HCT116 (cell line): Measurements from ENCODE around the gene TMEM44. TPM values are rescaled to one million over a fixed set of nuclear protein-coding genes. Genes with fewer than 3 reads are reported as not detected.

ENCODE experiments used
- ATAC-seq: fragments of 200-7000 bp; cut with Tn5 transposase; 2 replicates; pipeline ENCODE4 v1.9.1; 2020; ENCODE audit warnings: mild to moderate bottlenecking, moderate library complexity
- BruUV-seq: library from RNA; stranded (reverse); fragments of 400-500 nt; replicated peaks from 2 replicates; lab custom pipeline; 2021; lab: Mats Ljungman, UMichigan
- CTCF ChIA-PET: fragments of 300-600 bp; sonication (Branson Sonifier 250); formaldehyde crosslinking; loops from one replicate; lab custom pipeline; 2021; ENCODE audit warnings: antibody characterized with exemption; lab: Charles Lee
- POLR2A ChIA-PET: fragments of 300-600, 350-600 bp; sonication (Branson Sonifier 250); formaldehyde crosslinking; loops from one replicate; lab custom pipeline; 2021; ENCODE audit warnings: antibody characterized with exemption; lab: Charles Lee
- RAD21 ChIA-PET, 2 experiments: fragments of 300-600 bp; sonication (Branson Sonifier 250); formaldehyde crosslinking; loops; one replicate each; lab custom pipeline; 2023; ENCODE audit warnings: low total read pairs in 2 of 2; ENCODE audit not compliant: uncharacterized antibody in 2 of 2, unreplicated experiment in 2 of 2, low non-redundant PET in 1 of 2; lab: Charles Lee
- DNase-seq: peaks from one replicate; pipeline ENCODE4 v3.0.0-alpha.2; 2010; ENCODE audit warnings: low read depth, low spot score
- H2AFZ ChIP-seq: fragments of 200-600 bp; shearing (Covaris generic), sonication (generic); 2 replicates; pipeline ENCODE4 v1.6.1; 2017; ENCODE audit warnings: low read depth, mixed run types, mixed read lengths, antibody characterized with exemption, low read length; ENCODE audit not compliant: poor library complexity, severe bottlenecking
- H3K27ac ChIP-seq: 2 replicates; pipeline ENCODE4 v1.5.1; 2012; ENCODE audit warnings: low read depth, low read length
- H3K27me3 ChIP-seq: fragments of 200-600 bp; sonication (generic); 2 replicates; pipeline ENCODE4 v1.6.1; 2016; ENCODE audit warnings: mixed run types, low read length, mixed read lengths; ENCODE audit not compliant: insufficient read depth
- H3K36me3 ChIP-seq, 2 experiments: fragments of 200-500 bp in 1 of 2; fragments of 200-600 bp in 1 of 2; sonication (Bioruptor generic) in 1 of 2; sonication (generic) in 1 of 2; 2 replicates each; pipeline versions ENCODE4 v1.5.1 to v1.6.1; 2014 to 2016; ENCODE audit warnings: low read length in 2 of 2, inconsistent platforms in 1 of 2, mixed read lengths in 1 of 2, mixed run types in 1 of 2; ENCODE audit not compliant: insufficient read depth in 2 of 2, control insufficient read depth in 1 of 2
- H3K4me1 ChIP-seq, 2 experiments: fragments of 200-600 bp in 1 of 2; sonication (generic) in 1 of 2; 2 replicates each; pipeline versions ENCODE4 v1.5.1 to v1.6.1; 2012 to 2017; ENCODE audit warnings: low read length in 2 of 2, inconsistent platforms in 1 of 2, mild to moderate bottlenecking in 1 of 2, mixed read lengths in 1 of 2, mixed run types in 1 of 2, moderate library complexity in 1 of 2; ENCODE audit not compliant: insufficient read depth in 2 of 2, control insufficient read depth in 1 of 2
- H3K4me2 ChIP-seq: fragments of 200-600 bp; sonication (generic); 2 replicates; pipeline ENCODE4 v1.6.1; 2017; ENCODE audit warnings: mixed run types, low read length, mixed read lengths
- H3K4me3 ChIP-seq, 2 experiments: fragments of 200-600 bp in 1 of 2; sonication (generic) in 1 of 2; replicated peaks in 1 of 2; 2 replicates each; pipeline ENCODE4 v1.5.1; 2011 to 2016; ENCODE audit warnings: low read length in 2 of 2, control low read depth in 1 of 2, low read depth in 1 of 2, mild to moderate bottlenecking in 1 of 2, mixed read lengths in 1 of 2, mixed run types in 1 of 2
- H3K79me2 ChIP-seq: fragments of 200-600 bp; sonication (generic); 2 replicates; pipeline ENCODE4 v1.6.1; 2017; ENCODE audit warnings: mild to moderate bottlenecking, mixed run types, low read length, moderate library complexity, mixed read lengths; ENCODE audit not compliant: insufficient read depth
- H3K9ac ChIP-seq: fragments of 200-600 bp; sonication (generic); 2 replicates; pipeline ENCODE4 v1.6.1; 2016; ENCODE audit warnings: low read length, mixed read lengths
- H3K9me2 ChIP-seq: fragments of 200-600 bp; sonication (generic), shearing (Covaris generic); 2 replicates; pipeline ENCODE4 v1.6.1; 2017; ENCODE audit warnings: mixed run types, mild to moderate bottlenecking, moderate library complexity; ENCODE audit not compliant: insufficient read depth
- H3K9me3 ChIP-seq, 2 experiments: fragments of 200-500 bp in 1 of 2; fragments of 200-600 bp in 1 of 2; sonication (Bioruptor generic) in 1 of 2; sonication (generic) in 1 of 2; 2 replicates each; pipeline ENCODE4 v1.6.1; 2014 to 2017; ENCODE audit warnings: low read length in 2 of 2, mixed read lengths in 2 of 2, inconsistent platforms in 1 of 2, low read depth in 1 of 2, mild to moderate bottlenecking in 1 of 2, mixed run types in 1 of 2, moderate library complexity in 1 of 2; ENCODE audit not compliant: control insufficient read depth in 1 of 2, insufficient read depth in 1 of 2
- H4K20me1 ChIP-seq: fragments of 200-600 bp; sonication (generic), shearing (Covaris generic); 2 replicates; pipeline ENCODE4 v1.6.1; 2017; ENCODE audit warnings: mixed run types, mild to moderate bottlenecking, moderate library complexity; ENCODE audit not compliant: insufficient read depth
- CTCF ChIP-seq, 3 experiments: fragments of 200-600 bp in 1 of 3; sonication (generic) in 1 of 3; IDR thresholded peaks in 2 of 3; conservative IDR thresholded peaks in 1 of 3; 2 replicates each; pipeline ENCODE4 v1.5.1; 2012 to 2017; ENCODE audit warnings: low read depth in 2 of 3, low read length in 2 of 3, antibody characterized with exemption in 1 of 3, borderline replicate concordance in 1 of 3, control low read depth in 1 of 3, mild to moderate bottlenecking in 1 of 3, mixed read lengths in 1 of 3, mixed run types in 1 of 3, moderate library complexity in 1 of 3; ENCODE audit not compliant: insufficient read depth in 1 of 3
- ELF1 ChIP-seq: IDR thresholded peaks from 2 replicates; pipeline ENCODE4 v1.6.1; 2012; ENCODE audit warnings: low read depth, borderline replicate concordance
- EZH2phosphoT487 ChIP-seq: fragments of 200-600 bp; IDR thresholded peaks from 2 replicates; pipeline ENCODE4 v1.6.1; 2018; ENCODE audit warnings: antibody characterized with exemption, borderline replicate concordance
- FOSL1 ChIP-seq: IDR thresholded peaks from 2 replicates; pipeline ENCODE4 v1.6.1; 2012; ENCODE audit warnings: low read depth
- JUND ChIP-seq: IDR thresholded peaks from 2 replicates; pipeline ENCODE4 v1.6.1; 2012
- MAX ChIP-seq: IDR thresholded peaks from 2 replicates; pipeline ENCODE4 v1.6.1; 2012
- RAD21 ChIP-seq: IDR thresholded peaks from 2 replicates; pipeline ENCODE4 v1.6.1; 2012; ENCODE audit warnings: low read depth, mild to moderate bottlenecking
- REST ChIP-seq: IDR thresholded peaks from 2 replicates; pipeline ENCODE4 v1.6.1; 2012; ENCODE audit warnings: low read depth
- SP1 ChIP-seq: IDR thresholded peaks from 2 replicates; pipeline ENCODE4 v1.6.1; 2012; ENCODE audit warnings: low read depth
- SRF ChIP-seq: IDR thresholded peaks from 2 replicates; pipeline ENCODE4 v1.6.1; 2012; ENCODE audit warnings: low read depth
- ZNF274 ChIP-seq: fragments of 200-500 bp; sonication (Bioruptor generic); IDR thresholded peaks from 2 replicates; pipeline ENCODE4 v1.6.1; 2014; ENCODE audit warnings: mild to moderate bottlenecking, low read depth, low read length, inconsistent platforms
- intact Hi-C: fragments of 100-400 bp; cut with micrococcal nuclease; formaldehyde crosslinking; loops from 2 replicates; pipeline ENCODE4 v1.10.0; 2022
- total RNA-seq: library from RNA; stranded (reverse); gene quantifications from one replicate; pipeline ENCODE4 v1.2.1, GENCODE V29; 2021; ENCODE audit not compliant: unreplicated experiment

TMEM44 gene
- total RNA-seq, 1 experiment from 2014 or later = 30.3 TPM

GRCh38 chr3:194575484-194576210 is 57.6 kb downstream of the TMEM44 start:
- BruUV-seq = no TSS peak
- ATAC-seq = peak; percentile 51
- Histone ChIP-seq H3K36me3 (no peaks in the 10 kb centered on the region), H3K4me2 (peak overlapping the region; percentile 40; the same call in 1 of the 2 replicates), H3K9me3 (no peaks in the 10 kb centered on the region), H3K27ac (no peak overlapping the region), H3K9ac (no peak overlapping the region), H3K4me1 (peaks cover 14 to 44% of the 10 kb centered on the region in 2 experiments), H3K9me2 (no peaks in the 10 kb centered on the region), H2AFZ (no peak overlapping the region), H3K79me2 (no peaks in the 10 kb centered on the region), H3K4me3 (no peak overlapping the region), H3K27me3 (no peaks in the 10 kb centered on the region), H4K20me1 (no peaks in the 10 kb centered on the region)
- intact Hi-C loops = no loop called here
- ChIA-PET RAD21 (no interaction called here), POLR2A (no interaction called here), CTCF (interaction anchor here (1.7 to 2.9 kb wide), 2 partner anchors 91 to 103 kb away, joined by 4 to 11 read pairs; no protein-coding TSS in a partner anchor)
- peak in 2 of 3 experiments; percentile 39; a peak in 3 of 6 replicates for TF ChIP-seq CTCF (IDR thresholded peaks at IDR 0.05 in 2 of 3, conservative IDR thresholded peaks at IDR 0.05 in 1 of 3; ENCODE audit: borderline replicate concordance in 1 of 3, insufficient read depth in 1 of 3, low read depth in 2 of 3, low read length in 2 of 3)
- TF ChIP-seq SRF = no peak
- DNase-seq = no peak

GRCh38 chr3:194574639-194575483 is 58.4 kb downstream of the TMEM44 start:
- Histone ChIP-seq H3K4me3 (no peak overlapping the region), H3K9me2 (no peaks in the 10 kb centered on the region), H4K20me1 (no peaks in the 10 kb centered on the region), H3K79me2 (no peaks in the 10 kb centered on the region), H3K27me3 (no peaks in the 10 kb centered on the region), H3K9ac (no peak overlapping the region), H3K4me1 (peaks cover 14 to 44% of the 10 kb centered on the region in 2 experiments), H3K27ac (no peak overlapping the region), H3K9me3 (no peaks in the 10 kb centered on the region), H3K36me3 (no peaks in the 10 kb centered on the region), H2AFZ (no peak overlapping the region), H3K4me2 (peak overlapping the region; percentile 40)
- intact Hi-C loops = loop anchor here (5.0 kb wide), 1 partner anchor 243 kb away; no protein-coding TSS in a partner anchor
- DNase-seq (no peak), ATAC-seq (peak; percentile 15; the same call in 1 of the 2 replicates)
- ChIA-PET RAD21 (interaction anchor here in 1 of 2 experiments (1.4 kb wide), 1 partner anchor 103 kb away, joined by 5 read pairs; no protein-coding TSS in a partner anchor), POLR2A (no interaction called here), CTCF (interaction anchor here (1.7 to 1.9 kb wide), 2 partner anchors 91 to 102 kb away, joined by 4 to 15 read pairs; no protein-coding TSS in a partner anchor)
- no TSS peak for BruUV-seq
- TF ChIP-seq EZH2phosphoT487 (no peak), JUND (peak; percentile 67), MAX (no peak), RAD21 (no peak), FOSL1 (peak; percentile 66), REST (no peak), SP1 (peak; percentile 46), ZNF274 (no peak), ELF1 (no peak)
